HepG2 (cell line): Measurements from ENCODE around the gene PALM. TPM values are rescaled to one million over a fixed set of nuclear protein-coding genes. Genes with fewer than 3 reads are reported as not detected.

Experiments used
- ATF2 ChIP-seq: sonication (generic); formaldehyde crosslinking; IDR thresholded peaks from 2 replicates; pipeline ENCODE4 v1.4.0; 2020; ENCODE audit warnings: missing genetic modification reagents
- HNF4A ChIP-seq: sonication (generic); formaldehyde crosslinking; IDR thresholded peaks from 2 replicates; pipeline ENCODE4 v1.4.0; 2020; ENCODE audit warnings: missing genetic modification reagents
- KDM1A ChIP-seq: IDR thresholded peaks from 2 replicates; pipeline ENCODE4 v1.6.1; 2016; ENCODE audit warnings: missing compliant biosample characterization
- MLLT10 ChIP-seq: sonication (generic); formaldehyde crosslinking; IDR thresholded peaks from 2 replicates; pipeline ENCODE4 v1.4.0; 2020; ENCODE audit warnings: missing genetic modification reagents
- NCOA5 ChIP-seq: sonication (generic); formaldehyde crosslinking; IDR thresholded peaks from 2 replicates; pipeline ENCODE4 v1.4.0; 2020; ENCODE audit warnings: missing genetic modification reagents
- SCMH1 ChIP-seq: sonication (generic); formaldehyde crosslinking; IDR thresholded peaks from 2 replicates; pipeline ENCODE4 v1.9.0; 2021; ENCODE audit warnings: missing genetic modification reagents, mild to moderate bottlenecking, borderline replicate concordance
- SETDB1 ChIP-seq: sonication (generic); formaldehyde crosslinking; IDR thresholded peaks from 2 replicates; pipeline ENCODE4 v1.5.1; 2020; ENCODE audit warnings: missing genetic modification reagents, mild to moderate bottlenecking, borderline replicate concordance
- STAG1 ChIP-seq: sonication (generic); formaldehyde crosslinking; IDR thresholded peaks from 2 replicates; pipeline ENCODE4 v1.4.0; 2020; ENCODE audit warnings: missing genetic modification reagents
- TP53 ChIP-seq: sonication (generic); formaldehyde crosslinking; conservative IDR thresholded peaks from 2 replicates; pipeline ENCODE4 v1.4.0; 2020; ENCODE audit warnings: missing genetic modification reagents
- TRIM22 ChIP-seq: fragments of 450-650 bp; IDR thresholded peaks from 2 replicates; pipeline ENCODE4 v1.6.1; 2017
- TSC22D2 ChIP-seq: sonication (generic); formaldehyde crosslinking; IDR thresholded peaks from 2 replicates; pipeline ENCODE4 v1.5.1; 2020; ENCODE audit warnings: missing genetic modification reagents, mild to moderate bottlenecking, borderline replicate concordance
- ZBTB34 ChIP-seq: sonication (generic); formaldehyde crosslinking; IDR thresholded peaks from 2 replicates; pipeline ENCODE4 v1.8.0; 2022; ENCODE audit warnings: mild to moderate bottlenecking, missing genetic modification reagents
- ZBTB42 ChIP-seq: sonication (generic); formaldehyde crosslinking; IDR thresholded peaks from 2 replicates; pipeline ENCODE4 v1.5.0; 2020; ENCODE audit warnings: mild to moderate bottlenecking, missing genetic modification reagents
- ZBTB43 ChIP-seq: sonication (generic); formaldehyde crosslinking; conservative IDR thresholded peaks from 2 replicates; pipeline ENCODE4 v1.4.0; 2020; ENCODE audit warnings: missing genetic modification reagents
- ZBTB7B ChIP-seq: sonication (generic); formaldehyde crosslinking; IDR thresholded peaks from 2 replicates; pipeline ENCODE4 v1.4.0; 2020; ENCODE audit warnings: missing genetic modification reagents
- ZFP62 ChIP-seq: sonication (generic); formaldehyde crosslinking; IDR thresholded peaks from 2 replicates; pipeline ENCODE4 v1.4.0; 2020; ENCODE audit warnings: missing genetic modification reagents
- ZFP90 ChIP-seq: sonication (generic); formaldehyde crosslinking; IDR thresholded peaks from 2 replicates; pipeline ENCODE4 v1.8.0; 2022; ENCODE audit warnings: missing genetic modification reagents, mild to moderate bottlenecking, inconsistent platforms, borderline replicate concordance
- ZFP91 ChIP-seq: sonication (generic); formaldehyde crosslinking; IDR thresholded peaks from 2 replicates; pipeline ENCODE4 v1.9.0; 2022; ENCODE audit warnings: missing genetic modification reagents, mild to moderate bottlenecking, borderline replicate concordance
- ZFYVE20 ChIP-seq: sonication (generic); formaldehyde crosslinking; IDR thresholded peaks from 2 replicates; pipeline ENCODE4 v1.8.0; 2023; ENCODE audit warnings: low read depth, mild to moderate bottlenecking, moderate library complexity, missing genetic modification reagents, borderline replicate concordance
- ZNF331 ChIP-seq: sonication (generic); formaldehyde crosslinking; IDR thresholded peaks from 2 replicates; pipeline ENCODE4 v1.4.0; 2020; ENCODE audit warnings: missing genetic modification reagents
- ZNF333 ChIP-seq: sonication (generic); formaldehyde crosslinking; IDR thresholded peaks from 2 replicates; pipeline ENCODE4 v1.4.0; 2020; ENCODE audit warnings: mild to moderate bottlenecking, missing genetic modification reagents, borderline replicate concordance
- ZNF484 ChIP-seq: sonication (generic); formaldehyde crosslinking; IDR thresholded peaks from 2 replicates; pipeline ENCODE4 v1.5.1; 2020; ENCODE audit warnings: mild to moderate bottlenecking, low read depth, missing genetic modification reagents, borderline replicate concordance
- ZNF713 ChIP-seq: sonication (generic); formaldehyde crosslinking; IDR thresholded peaks from 2 replicates; pipeline ENCODE4 v1.4.0; 2020; ENCODE audit warnings: mild to moderate bottlenecking, missing genetic modification reagents
- ZNF788 ChIP-seq: sonication (generic); formaldehyde crosslinking; IDR thresholded peaks from 2 replicates; pipeline ENCODE4 v1.5.0; 2020; ENCODE audit warnings: mild to moderate bottlenecking, missing genetic modification reagents, borderline replicate concordance
- polyA plus RNA-seq, 8 experiments: library from polyadenylated mRNA; depleted of rRNA in 3 of 8; stranded (reverse) in 7 of 8; unstranded in 1 of 8; fragments of >200 nt; fragmentation: Illumina TruSeq in 4 of 8; extraction: Trizol in 4 of 8; gene quantifications; 2 replicates each; pipeline versions ENCODE4 v1.2.1 to v1.2.3, GENCODE V29; 2011 to 2016; ENCODE audit warnings: low read depth in 4 of 8, missing spikeins in 1 of 8, mixed read lengths in 1 of 8; ENCODE audit not compliant: insufficient read depth in 1 of 8
- total RNA-seq, 5 experiments: library from RNA; depleted of rRNA; stranded (reverse); fragments of >200 nt; fragmentation: Illumina TruSeq; extraction: Trizol; gene quantifications; 2 replicates each; pipeline ENCODE4 v1.2.3, GENCODE V29; 2016; ENCODE audit warnings: low read depth in 1 of 5

The PALM gene
- total and polyA plus RNA-seq, 2 of the 13 experiments (the other 11 are each of a cell fraction or from before 2014, with no cell fraction given), result 4.0 to 9.7 TPM

- TF ChIP-seq TRIM22 (no peak), ZNF484 (no peak), ZBTB7B (CRISPR knock-in tag) (peak; percentile 68; the same call in 1 of the 2 replicates), ATF2 (CRISPR knock-in tag) (peak; percentile 75), ZFYVE20 (no peak), ZBTB34 (CRISPR knock-in tag) (no peak; the same call in 1 of the 2 replicates), ZFP90 (peak; percentile 57; the same call in 1 of the 2 replicates), HNF4A (CRISPR knock-in tag) (peak; percentile 98), ZNF713 (CRISPR knock-in tag) (no peak), ZBTB42 (CRISPR knock-in tag) (no peak), SETDB1 (no peak), STAG1 (CRISPR knock-in tag) (peak; percentile 6; the same call in 1 of the 2 replicates), TP53 (CRISPR knock-in tag) (no peak), KDM1A (CRISPR knock-in tag) (no peak), NCOA5 (CRISPR knock-in tag) (no peak), ZFP91 (CRISPR knock-in tag) (no peak; the same call in none of the 2 replicates), ZNF331 (peak; percentile 38; the same call in 1 of the 2 replicates), MLLT10 (CRISPR knock-in tag) (0 out of 2 replicates have a peak, but pooled peaks have one; percentile 38), ZNF788 (CRISPR knock-in tag) (peak; percentile 92; the same call in 1 of the 2 replicates), TSC22D2 (CRISPR knock-in tag) (no peak), ZBTB43 (peak; percentile 50; the same call in 1 of the 2 replicates), SCMH1 (CRISPR knock-in tag) (no peak), ZNF333 (no peak), ZFP62 (peak; percentile 55; the same call in 1 of the 2 replicates)
Observed at GRCh38 chr19:660793-661426, 47.8 kb upstream of the PALM start (continued).
